ES-I3 (cell line): ENCODE measurements around the gene PACSIN3.

Experiments used
- H3K36me3 ChIP-seq: 2 replicates; pipeline ENCODE4 v1.6.1; 2013; ENCODE audit warnings: mild to moderate bottlenecking, low read length, control low read depth, moderate library complexity; ENCODE audit not compliant: insufficient read depth
- H3K4me1 ChIP-seq: 2 replicates; pipeline ENCODE4 v1.6.1; 2013; ENCODE audit warnings: mild to moderate bottlenecking, control low read depth, low read length; ENCODE audit not compliant: insufficient read depth
- H3K9ac ChIP-seq: 2 replicates; pipeline ENCODE4 v1.6.1; 2013; ENCODE audit warnings: low read depth, mild to moderate bottlenecking, low read length, moderate library complexity
- H3K9me3 ChIP-seq: 2 replicates; pipeline ENCODE4 v1.6.1; 2013; ENCODE audit warnings: mild to moderate bottlenecking, low read length, moderate library complexity; ENCODE audit not compliant: control insufficient read depth, insufficient read depth

PACSIN3 gene

DNA sequence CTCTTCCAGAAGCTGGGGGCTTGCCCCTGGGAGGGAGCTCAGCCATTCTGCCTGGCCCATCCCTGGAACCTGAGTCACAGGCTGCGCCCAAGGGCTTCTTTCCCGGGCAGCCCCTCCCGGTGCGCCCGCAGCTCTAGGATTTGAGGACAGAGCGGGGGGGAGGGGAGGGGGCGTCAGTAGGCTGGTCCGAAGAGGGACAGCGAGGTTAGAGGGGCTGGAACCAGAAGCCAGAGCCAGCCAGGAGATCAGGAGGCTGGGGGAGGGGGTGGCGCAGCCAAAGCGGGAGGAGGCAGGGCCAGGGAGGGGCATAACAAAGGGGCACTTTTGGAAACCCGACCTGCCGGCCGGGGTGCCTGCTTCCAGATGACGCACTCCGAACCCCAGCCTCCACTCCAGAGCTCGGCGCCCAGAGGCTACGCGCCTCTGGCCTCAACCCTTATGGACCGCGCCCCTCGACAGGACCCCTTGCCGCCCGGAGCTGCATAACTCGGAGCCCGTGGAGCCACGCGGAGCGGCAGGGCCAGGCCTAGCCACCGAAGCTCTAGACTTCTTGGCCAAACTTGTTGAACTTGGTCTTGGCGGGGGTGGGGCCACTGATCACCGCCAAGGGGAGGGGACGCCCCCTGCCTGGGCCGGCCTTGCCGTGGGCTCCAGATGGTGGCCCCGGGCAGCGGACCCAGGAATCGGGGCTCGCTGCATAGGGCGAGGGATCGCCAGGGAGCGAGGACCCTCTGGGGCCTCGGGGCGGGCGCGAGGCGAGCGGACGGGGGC is 744 bp downstream of the PACSIN3 start:
- no peaks in the 10 kb centered on the region; the same call in 1 of the 2 replicates for H3K36me3 ChIP-seq
- peaks cover 13% of the 10 kb centered on the region for H3K4me1 ChIP-seq
- peak overlapping the region; percentile 91 for H3K9ac ChIP-seq
- H3K9me3 ChIP-seq: no peaks in the 10 kb centered on the region

DNA sequence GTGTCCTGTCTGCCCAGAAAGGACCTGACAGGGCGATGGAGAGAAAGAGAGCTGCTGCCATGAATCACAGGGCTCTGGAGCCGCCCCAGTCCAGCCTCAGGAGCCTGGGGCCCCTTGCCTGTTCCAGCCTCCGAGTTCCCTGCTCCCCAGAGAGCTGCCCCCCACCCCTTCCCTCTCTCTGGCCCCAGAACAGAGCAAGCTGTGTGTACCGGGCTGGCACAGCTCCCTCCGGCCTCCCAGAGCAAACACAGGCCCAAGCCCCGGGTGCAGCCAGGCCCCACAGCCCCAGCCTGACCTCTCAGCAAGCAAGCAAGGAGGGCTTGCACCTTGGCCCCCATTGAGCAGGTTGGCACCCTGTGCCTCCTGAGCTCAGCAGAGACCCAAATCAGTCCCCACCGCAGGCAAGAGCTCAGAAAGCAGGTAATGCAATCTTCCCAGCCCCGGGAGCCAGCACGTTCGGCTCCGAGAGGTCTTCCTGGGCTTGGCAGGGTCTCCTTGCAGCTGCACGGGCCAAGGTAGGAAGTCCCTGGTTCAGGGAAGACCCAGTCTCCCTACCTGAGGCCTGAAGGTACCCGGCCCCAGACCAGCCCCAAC is 1.4 kb downstream of the PACSIN3 start:
- Histone ChIP-seq H3K36me3 (no peaks in the 10 kb centered on the region; the same call in 1 of the 2 replicates), H3K9ac (peak overlapping the region; percentile 91), H3K4me1 (peaks cover 13% of the 10 kb centered on the region), H3K9me3 (no peaks in the 10 kb centered on the region)

DNA sequence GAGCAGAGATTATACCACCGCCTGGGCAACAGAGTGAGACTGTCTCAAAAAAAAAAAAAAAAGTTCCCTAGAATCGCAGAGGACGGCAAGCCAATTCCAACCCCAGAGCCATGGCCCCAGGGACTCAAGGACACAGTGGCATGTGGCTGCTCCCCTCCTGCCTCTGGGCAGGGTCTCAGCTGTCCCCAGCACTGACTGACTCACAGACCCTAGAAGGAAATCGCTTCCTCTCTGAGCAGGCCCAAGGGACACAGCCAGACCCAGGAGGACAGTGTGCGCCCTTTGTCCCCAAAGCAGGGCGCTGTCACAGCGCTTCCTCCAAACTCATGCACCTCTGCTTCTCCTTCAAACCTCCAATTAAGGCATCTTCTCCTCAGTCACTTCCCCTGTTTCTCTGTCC is 2.3 kb downstream of the PACSIN3 start:
- H3K9ac ChIP-seq: no peak overlapping the region
- peaks cover 13% of the 10 kb centered on the region for H3K4me1 ChIP-seq
- H3K9me3 ChIP-seq: no peaks in the 10 kb centered on the region
- H3K36me3 ChIP-seq: no peaks in the 10 kb centered on the region; the same call in 1 of the 2 replicates

DNA sequence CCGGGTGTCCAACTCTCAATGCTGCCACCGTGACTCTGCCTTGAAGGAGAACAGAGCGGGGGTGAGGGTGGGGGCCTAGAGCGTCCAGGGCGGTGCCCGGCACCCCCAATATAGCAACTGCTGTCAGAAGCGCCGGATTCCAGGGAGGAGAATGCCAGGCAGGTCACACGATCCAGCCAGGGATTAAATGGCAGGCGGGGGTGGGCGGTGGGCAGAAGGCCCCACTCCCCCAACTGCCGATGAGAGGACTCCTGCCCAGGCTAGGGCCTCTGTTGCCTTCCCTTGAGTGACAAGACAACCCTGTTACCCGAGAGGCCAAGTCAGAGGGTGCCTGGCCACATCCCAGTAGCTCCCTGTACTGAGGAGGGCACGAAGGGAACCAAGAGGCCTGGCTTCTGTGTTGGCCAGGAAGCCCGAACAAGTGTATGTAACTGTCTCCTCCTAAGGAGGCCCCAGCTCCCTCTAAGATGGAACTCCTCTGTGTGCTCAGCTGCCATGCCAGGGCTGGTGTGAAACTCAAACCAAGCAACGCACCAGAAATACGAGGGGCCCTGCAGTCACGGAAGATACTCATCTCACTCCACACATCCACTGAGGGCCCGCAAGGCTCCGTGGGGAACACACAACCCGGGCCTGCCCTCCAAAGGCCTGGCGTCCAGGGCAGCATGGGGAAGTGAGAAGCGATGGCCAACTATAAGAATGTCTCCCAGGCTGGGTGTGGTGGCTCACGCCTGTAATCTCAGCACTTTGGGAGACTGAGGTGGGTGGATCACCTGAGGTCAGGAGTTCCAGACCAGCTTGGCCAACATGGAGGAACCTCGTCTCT is 3.0 kb downstream of the PACSIN3 start:
- Histone ChIP-seq H3K4me1 (peaks cover 12% of the 10 kb centered on the region), H3K9me3 (no peaks in the 10 kb centered on the region), H3K36me3 (no peaks in the 10 kb centered on the region; the same call in 1 of the 2 replicates), H3K9ac (no peak overlapping the region)

DNA sequence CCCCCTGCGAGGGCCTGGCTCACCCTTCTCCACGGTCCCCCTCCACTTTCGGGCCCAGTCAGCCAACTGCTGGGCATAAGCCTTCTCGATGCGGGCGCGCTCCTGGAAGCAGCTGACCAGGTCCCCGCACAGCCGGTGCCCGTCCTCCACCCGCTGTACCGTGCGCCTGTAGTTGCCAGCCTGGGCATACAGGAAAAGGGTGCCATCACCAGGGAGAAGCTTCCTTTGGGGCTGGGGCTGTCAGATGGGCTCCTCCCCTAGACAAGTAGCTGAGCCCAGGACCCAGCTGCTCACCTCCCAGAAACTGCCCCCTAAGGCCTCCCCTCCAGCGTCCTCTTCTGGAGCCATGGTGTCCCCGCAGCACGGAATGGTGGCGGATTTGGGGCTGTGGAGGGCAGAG is 3.9 kb downstream of the PACSIN3 start:
- H3K4me1 ChIP-seq: peaks cover 13% of the 10 kb centered on the region
- no peak overlapping the region for H3K9ac ChIP-seq
- no peaks in the 10 kb centered on the region; the same call in 1 of the 2 replicates for H3K36me3 ChIP-seq
- no peaks in the 10 kb centered on the region for H3K9me3 ChIP-seq

DNA sequence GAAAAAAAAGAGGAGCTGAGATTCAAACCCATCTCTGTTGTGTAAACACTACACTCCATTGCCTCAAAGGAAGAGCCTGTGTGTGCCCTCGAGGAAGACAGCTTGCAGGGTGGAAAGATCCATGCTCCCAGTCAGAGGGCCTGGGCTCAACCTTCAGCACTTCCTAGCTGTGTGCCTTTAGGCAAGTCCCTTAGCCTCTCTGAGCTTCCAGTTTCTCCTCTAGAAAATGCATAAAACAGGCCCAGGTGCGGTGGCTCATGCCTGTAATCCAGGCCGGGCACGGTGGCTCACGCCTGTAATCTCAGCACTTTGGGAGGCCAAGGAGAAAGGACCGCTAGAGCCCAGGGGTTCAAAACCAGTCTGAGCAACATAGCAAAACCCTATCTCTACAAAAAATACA is 5.0 kb downstream of the PACSIN3 start:
- Histone ChIP-seq H3K9me3 (no peaks in the 10 kb centered on the region), H3K4me1 (peaks cover 13% of the 10 kb centered on the region), H3K36me3 (no peaks in the 10 kb centered on the region; the same call in 1 of the 2 replicates)

DNA sequence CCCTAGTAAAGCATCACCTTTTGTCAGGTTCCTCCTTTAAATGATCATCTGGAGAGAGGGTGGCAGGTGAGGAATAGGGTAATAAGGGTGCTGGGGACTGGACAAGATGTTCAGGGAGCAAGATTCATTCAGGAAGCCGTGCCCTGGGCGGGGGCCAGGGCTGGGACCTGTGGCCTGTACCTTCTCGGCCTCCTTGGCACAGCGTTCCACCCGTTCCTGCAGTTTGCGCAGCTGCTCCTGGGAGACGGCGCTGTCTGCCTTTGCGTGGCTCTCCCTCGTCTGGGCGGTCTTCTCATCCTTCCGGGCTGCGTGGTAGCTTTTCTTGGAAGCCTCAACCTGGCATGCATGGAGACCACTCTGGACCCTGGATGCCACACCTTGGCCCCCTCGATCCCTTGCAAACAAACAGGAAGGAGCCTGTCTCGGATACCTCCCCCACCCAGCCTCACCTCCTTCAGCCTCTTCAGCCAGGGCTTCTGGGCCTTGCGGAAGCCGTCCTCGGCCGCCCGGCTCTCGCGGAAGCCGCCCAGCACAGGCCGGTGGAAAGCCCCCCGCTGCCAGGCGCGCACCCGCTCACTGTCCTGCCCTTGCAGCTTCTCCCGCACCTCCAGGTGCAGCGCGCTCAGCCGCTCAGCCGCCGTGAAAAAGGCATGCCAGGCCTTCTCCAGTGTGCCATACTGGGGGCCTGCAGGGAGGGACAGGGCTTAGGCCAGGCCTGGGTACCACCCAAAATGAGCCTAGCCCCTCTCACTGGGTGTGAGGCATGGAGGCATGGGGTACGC is 6.0 kb downstream of the PACSIN3 start:
- no peaks in the 10 kb centered on the region for H3K9me3 ChIP-seq
- no peaks in the 10 kb centered on the region; the same call in 1 of the 2 replicates for H3K36me3 ChIP-seq
- H3K9ac ChIP-seq: no peak overlapping the region
- H3K4me1 ChIP-seq: peaks cover 13% of the 10 kb centered on the region

More for the DNA sequence above, 5.0 kb downstream of the PACSIN3 start:
- H3K9ac ChIP-seq: no peak overlapping the region

DNA sequence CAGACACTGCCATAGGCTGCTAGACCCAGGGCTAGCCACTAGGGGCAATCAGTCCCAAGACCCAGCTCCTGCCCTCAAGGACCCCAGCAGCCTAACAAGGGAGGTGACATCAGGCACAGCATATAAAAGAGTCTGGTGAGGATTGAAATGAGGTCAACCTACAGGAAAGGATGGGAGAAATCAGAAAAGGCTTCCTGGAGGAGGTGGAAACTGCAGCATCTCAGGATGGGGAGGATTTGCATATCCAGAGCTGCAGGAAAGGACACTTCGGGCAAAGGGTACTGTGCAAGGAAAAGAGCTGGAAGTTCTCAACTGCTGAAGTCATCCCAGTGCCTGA is 6.6 kb downstream of the PACSIN3 start:
- Histone ChIP-seq H3K9ac (no peak overlapping the region), H3K36me3 (peaks cover 4% of the 10 kb centered on the region; the same call in 1 of the 2 replicates), H3K9me3 (no peaks in the 10 kb centered on the region), H3K4me1 (peaks cover 13% of the 10 kb centered on the region)

DNA sequence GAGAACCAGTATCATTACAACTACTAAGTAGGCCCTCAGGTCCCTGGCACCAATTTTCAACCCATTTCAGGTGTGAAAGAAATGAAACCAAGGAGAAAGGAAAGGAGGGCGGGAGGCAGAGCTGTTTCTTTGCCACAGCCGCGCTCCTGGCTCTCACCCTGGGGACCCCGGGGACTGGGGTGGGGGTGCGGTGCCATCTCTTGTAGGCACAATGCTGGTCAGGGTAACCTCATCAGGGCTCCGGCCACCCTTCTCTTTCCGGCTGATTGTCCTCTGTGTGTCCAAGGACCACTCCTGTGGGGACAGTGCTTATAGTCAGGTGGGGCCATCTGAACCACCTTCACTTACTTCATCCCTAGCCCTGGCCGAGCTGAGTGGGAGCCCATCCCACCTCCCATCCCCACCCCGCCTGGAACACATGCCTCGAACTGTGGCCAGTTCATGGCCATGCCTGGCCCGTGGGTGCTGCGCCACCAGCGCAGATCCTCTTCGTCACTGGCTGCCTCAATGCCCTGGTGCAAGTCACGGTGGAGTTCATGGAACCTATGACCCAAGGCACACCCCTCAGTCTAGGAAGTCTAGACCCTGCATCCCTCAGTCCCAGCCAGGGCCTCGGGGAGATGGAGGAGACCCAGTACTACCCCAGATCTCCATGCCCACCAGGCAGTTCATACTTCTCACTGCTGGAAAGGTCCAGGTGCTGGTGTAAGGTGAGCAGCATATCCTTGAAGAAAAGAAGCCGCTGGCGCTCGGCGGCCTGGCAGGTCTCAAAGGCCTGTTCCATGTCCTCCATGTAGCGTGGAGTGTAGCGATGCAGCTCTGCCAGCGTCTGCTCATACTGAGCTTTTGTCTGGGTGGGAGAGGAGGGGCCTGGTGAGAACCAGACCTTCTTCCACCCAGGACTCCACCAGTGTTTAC is 7.2 kb downstream of the PACSIN3 start:
- Histone ChIP-seq H3K36me3 (peaks cover 6% of the 10 kb centered on the region), H3K4me1 (peaks cover 10% of the 10 kb centered on the region), H3K9ac (no peak overlapping the region), H3K9me3 (no peaks in the 10 kb centered on the region)

DNA sequence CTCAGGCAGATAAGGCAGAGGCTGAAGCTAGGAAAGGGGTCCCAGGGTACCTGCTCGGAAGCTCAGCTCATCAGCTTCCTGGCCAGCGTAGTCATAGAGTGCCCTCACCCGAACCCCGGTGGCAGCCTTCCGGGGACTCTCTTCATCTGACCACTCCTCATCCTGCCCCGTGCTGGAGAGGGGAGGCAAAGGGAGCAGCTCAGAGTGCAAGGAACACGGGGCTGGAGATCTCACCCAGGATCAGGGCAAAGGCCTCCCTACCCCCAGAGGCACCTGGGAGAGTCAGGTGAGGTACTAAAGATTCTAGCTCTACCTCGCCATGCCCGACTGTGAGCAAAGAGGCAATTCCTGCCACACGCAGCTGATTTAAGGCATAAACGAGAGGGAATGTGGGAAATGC is 7.9 kb downstream of the PACSIN3 start:
- no peak overlapping the region for H3K9ac ChIP-seq
- peaks cover 9% of the 10 kb centered on the region; the same call in 1 of the 2 replicates for H3K4me1 ChIP-seq
- no peaks in the 10 kb centered on the region for H3K9me3 ChIP-seq
- peaks cover 9% of the 10 kb centered on the region for H3K36me3 ChIP-seq

DNA sequence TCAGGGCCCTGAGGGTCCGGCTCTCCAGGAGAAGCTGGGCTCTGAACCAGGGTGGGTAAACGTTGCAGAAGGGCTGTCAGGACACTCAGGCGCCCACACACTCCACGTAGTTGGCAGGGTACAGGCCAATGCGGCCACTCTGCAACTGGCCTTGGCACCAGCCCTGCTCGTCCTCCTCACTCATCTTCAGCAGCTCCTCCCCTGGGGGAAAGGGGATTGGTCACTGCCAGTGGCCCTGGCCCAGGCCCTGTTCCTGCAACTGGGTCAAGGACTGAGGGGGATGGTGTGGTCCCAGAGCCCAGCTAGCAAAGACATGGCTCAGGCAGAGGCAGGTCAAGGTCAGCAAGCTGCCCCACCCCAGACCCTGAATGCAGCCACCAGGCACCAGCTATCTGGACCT is 8.4 kb downstream of the PACSIN3 start:
- H3K4me1 ChIP-seq: peaks cover 9% of the 10 kb centered on the region; the same call in 1 of the 2 replicates
- peaks cover 9% of the 10 kb centered on the region for H3K36me3 ChIP-seq
- no peak overlapping the region for H3K9ac ChIP-seq
- H3K9me3 ChIP-seq: no peaks in the 10 kb centered on the region

DNA sequence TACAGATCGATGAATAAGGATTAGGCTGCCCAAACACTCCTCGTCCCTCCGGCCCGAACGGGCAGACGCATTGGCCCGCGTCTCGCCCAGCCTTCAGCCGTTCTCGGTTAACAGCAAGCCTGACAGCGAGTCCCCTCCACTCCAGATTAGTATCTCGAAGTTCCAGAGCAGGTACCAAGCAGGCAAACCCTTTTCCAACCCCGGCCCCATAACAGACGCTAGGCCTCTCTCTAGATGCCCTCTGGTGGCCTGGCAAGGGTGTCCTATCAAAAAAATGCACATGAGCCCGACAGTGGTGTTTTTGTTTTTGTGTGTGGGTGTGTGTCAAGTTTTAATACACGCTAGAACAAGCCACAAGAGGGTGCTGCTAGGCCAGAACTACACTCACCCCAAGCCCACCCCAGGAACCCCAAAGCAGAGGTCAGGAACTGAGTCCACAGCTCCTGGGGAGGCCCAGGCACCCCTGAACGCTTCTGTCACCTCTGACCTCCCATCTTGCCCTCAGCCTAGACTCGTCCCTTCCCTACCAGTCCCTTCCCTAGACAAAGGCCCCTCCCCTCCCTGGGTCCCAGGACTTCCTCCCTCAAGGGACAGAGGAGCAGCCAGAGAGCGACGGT is 8.9 kb downstream of the PACSIN3 start:
- Histone ChIP-seq H3K4me1 (peaks cover 9% of the 10 kb centered on the region; the same call in 1 of the 2 replicates), H3K9me3 (no peaks in the 10 kb centered on the region), H3K36me3 (peaks cover 12% of the 10 kb centered on the region), H3K9ac (peak overlapping the region; percentile 93)
